SK-N-SH treated with all-trans-retinoic acid at 6 μM for 48 hours (cell line): ENCODE measurements around the gene SAAL1.
"Not testable (repeated sequence)": the region's sequence is repeated elsewhere in the genome, so short reads cannot be mapped to it uniquely, and the experiment has no call there.

Experiments
- ATAC-seq: fragments of 200-7000 bp; cut with Tn5 transposase; 3 replicates; pipeline ENCODE4 v1.9.1; 2020; ENCODE audit warnings: mild to moderate bottlenecking, moderate library complexity
- ARNTL ChIP-seq: fragments of 450-650 bp; formaldehyde crosslinking; IDR thresholded peaks from 2 replicates; pipeline ENCODE4 v1.5.0; 2020; ENCODE audit warnings: low read depth, mild to moderate bottlenecking, moderate library complexity, borderline replicate concordance
- ESRRG ChIP-seq: fragments of 250-450 bp; sonication (Bioruptor Pico); IDR thresholded peaks from 2 replicates; pipeline ENCODE4 v1.6.1; 2021; ENCODE audit warnings: mild to moderate bottlenecking
- GLIS3 ChIP-seq: fragments of 250-450 bp; sonication (Bioruptor Pico); IDR thresholded peaks from 2 replicates; pipeline ENCODE4 v1.5.0; 2020; ENCODE audit warnings: mild to moderate bottlenecking, moderate library complexity
- OSR1 ChIP-seq: fragments of 250-450 bp; sonication (Bioruptor Pico); IDR thresholded peaks from 2 replicates; pipeline ENCODE4 v1.8.0; 2022; ENCODE audit warnings: moderate library complexity, mild to moderate bottlenecking, inconsistent platforms
- PATZ1 ChIP-seq: fragments of 250-450 bp; sonication (Bioruptor Pico); IDR thresholded peaks from 2 replicates; pipeline ENCODE4 v1.8.0; 2020; ENCODE audit warnings: mild to moderate bottlenecking, moderate library complexity, borderline replicate concordance
- POU6F1 ChIP-seq: fragments of 250-450 bp; sonication (Bioruptor Pico); IDR thresholded peaks from 2 replicates; pipeline ENCODE4 v1.8.0; 2021; ENCODE audit warnings: low read depth, mild to moderate bottlenecking, moderate library complexity, borderline replicate concordance
- RARB ChIP-seq: fragments of 250-450 bp; sonication (Bioruptor Pico); IDR thresholded peaks from 2 replicates; pipeline ENCODE4 v1.8.0; 2021; ENCODE audit warnings: mild to moderate bottlenecking, moderate library complexity
- SNAI2 ChIP-seq: fragments of 250-450 bp; sonication (Bioruptor Pico); IDR thresholded peaks from 2 replicates; pipeline ENCODE4 v1.5.0; 2020; ENCODE audit warnings: mild to moderate bottlenecking, moderate library complexity
- TCF4 ChIP-seq: fragments of 250-450 bp; sonication (Bioruptor Pico); IDR thresholded peaks from 2 replicates; pipeline ENCODE4 v1.8.0; 2021; ENCODE audit warnings: mild to moderate bottlenecking, moderate library complexity, borderline replicate concordance
- TOX ChIP-seq: fragments of 250-450 bp; sonication (Bioruptor Pico); IDR thresholded peaks from 2 replicates; pipeline ENCODE4 v1.8.0; 2021; ENCODE audit warnings: mild to moderate bottlenecking, moderate library complexity, borderline replicate concordance
- ZC3H10 ChIP-seq: fragments of 250-450 bp; sonication (Bioruptor Pico); IDR thresholded peaks from 2 replicates; pipeline ENCODE4 v1.5.1; 2021; ENCODE audit warnings: mild to moderate bottlenecking, moderate library complexity
- ZFP3 ChIP-seq: fragments of 250-450 bp; sonication (Bioruptor Pico); IDR thresholded peaks from 2 replicates; pipeline ENCODE4 v1.5.0; 2020; ENCODE audit warnings: mild to moderate bottlenecking, moderate library complexity
- ZFP30 ChIP-seq: fragments of 450-650 bp; formaldehyde crosslinking; IDR thresholded peaks from 2 replicates; pipeline ENCODE4 v1.5.0; 2022; ENCODE audit warnings: mild to moderate bottlenecking, moderate library complexity
- ZNF565 ChIP-seq: fragments of 450-650 bp; formaldehyde crosslinking; conservative IDR thresholded peaks from 2 replicates; pipeline ENCODE4 v1.5.0; 2020; ENCODE audit warnings: low read depth, mild to moderate bottlenecking, moderate library complexity
- ZNF70 ChIP-seq: fragments of 450-650 bp; formaldehyde crosslinking; IDR thresholded peaks from 2 replicates; pipeline ENCODE4 v1.5.0; 2020; ENCODE audit warnings: mild to moderate bottlenecking, moderate library complexity
- ZNF8 ChIP-seq: fragments of 450-650 bp; formaldehyde crosslinking; IDR thresholded peaks from 2 replicates; pipeline ENCODE4 v1.5.0; 2020; ENCODE audit warnings: mild to moderate bottlenecking, moderate library complexity
- TF ChIP-seq, protein P1 (sequence below): fragments of 250-450 bp; sonication (Bioruptor Pico); IDR thresholded peaks from 2 replicates; pipeline ENCODE4 v1.5.1; 2021; ENCODE audit warnings: mild to moderate bottlenecking, moderate library complexity
- TF ChIP-seq, protein P2 (sequence below): fragments of 250-450 bp; sonication (Bioruptor Pico); IDR thresholded peaks from 2 replicates; pipeline ENCODE4 v1.5.0; 2020; ENCODE audit warnings: mild to moderate bottlenecking, moderate library complexity
- TF ChIP-seq, protein P3 (sequence below): fragments of 250-450 bp; sonication (Bioruptor Pico); IDR thresholded peaks from 2 replicates; pipeline ENCODE4 v1.5.1; 2020; ENCODE audit warnings: low read depth, mild to moderate bottlenecking, moderate library complexity

Gene SAAL1

DNA sequence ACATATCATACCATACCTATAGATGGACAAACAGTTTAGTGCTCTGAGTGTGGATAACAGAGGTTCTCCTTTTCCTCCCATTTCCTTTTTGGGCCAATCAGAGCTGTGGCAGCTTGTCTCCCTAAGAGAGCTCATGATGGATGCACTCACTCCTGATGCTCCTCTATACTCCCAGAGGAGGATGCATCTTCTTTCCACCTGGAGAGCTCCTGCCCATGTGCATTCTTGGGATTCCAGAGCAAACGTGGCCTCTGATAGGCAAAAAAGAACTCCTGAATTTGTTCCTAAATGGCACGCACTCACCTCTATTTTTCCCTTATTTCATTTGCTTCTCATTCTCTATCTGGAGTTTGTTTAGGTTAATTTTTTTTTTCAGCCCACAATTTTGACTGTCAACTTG, 29.4 kb upstream of the SAAL1 start:
- ATAC-seq: no peak
- TF ChIP-seq PATZ1 (no peak), ZNF8 (CRISPR knock-in tag) (no peak), POU6F1 (CRISPR knock-in tag) (no peak), TOX (CRISPR knock-in tag) (no peak), RARB (no peak), ZNF70 (CRISPR knock-in tag) (no peak), ARNTL (no peak), SNAI2 (CRISPR knock-in tag) (no peak), TCF4 (CRISPR knock-in tag) (no peak), OSR1 (CRISPR knock-in tag) (no peak), ZFP3 (CRISPR knock-in tag) (no peak), GLIS3 (no peak), ZFP30 (no peak)
- TF ChIP-seq, protein P1, sequence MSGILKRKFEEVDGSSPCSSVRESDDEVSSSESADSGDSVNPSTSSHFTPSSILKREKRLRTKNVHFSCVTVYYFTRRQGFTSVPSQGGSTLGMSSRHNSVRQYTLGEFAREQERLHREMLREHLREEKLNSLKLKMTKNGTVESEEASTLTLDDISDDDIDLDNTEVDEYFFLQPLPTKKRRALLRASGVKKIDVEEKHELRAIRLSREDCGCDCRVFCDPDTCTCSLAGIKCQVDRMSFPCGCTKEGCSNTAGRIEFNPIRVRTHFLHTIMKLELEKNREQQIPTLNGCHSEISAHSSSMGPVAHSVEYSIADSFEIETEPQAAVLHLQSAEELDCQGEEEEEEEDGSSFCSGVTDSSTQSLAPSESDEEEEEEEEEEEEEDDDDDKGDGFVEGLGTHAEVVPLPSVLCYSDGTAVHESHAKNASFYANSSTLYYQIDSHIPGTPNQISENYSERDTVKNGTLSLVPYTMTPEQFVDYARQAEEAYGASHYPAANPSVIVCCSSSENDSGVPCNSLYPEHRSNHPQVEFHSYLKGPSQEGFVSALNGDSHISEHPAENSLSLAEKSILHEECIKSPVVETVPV: no peak
- TF ChIP-seq, protein P2, sequence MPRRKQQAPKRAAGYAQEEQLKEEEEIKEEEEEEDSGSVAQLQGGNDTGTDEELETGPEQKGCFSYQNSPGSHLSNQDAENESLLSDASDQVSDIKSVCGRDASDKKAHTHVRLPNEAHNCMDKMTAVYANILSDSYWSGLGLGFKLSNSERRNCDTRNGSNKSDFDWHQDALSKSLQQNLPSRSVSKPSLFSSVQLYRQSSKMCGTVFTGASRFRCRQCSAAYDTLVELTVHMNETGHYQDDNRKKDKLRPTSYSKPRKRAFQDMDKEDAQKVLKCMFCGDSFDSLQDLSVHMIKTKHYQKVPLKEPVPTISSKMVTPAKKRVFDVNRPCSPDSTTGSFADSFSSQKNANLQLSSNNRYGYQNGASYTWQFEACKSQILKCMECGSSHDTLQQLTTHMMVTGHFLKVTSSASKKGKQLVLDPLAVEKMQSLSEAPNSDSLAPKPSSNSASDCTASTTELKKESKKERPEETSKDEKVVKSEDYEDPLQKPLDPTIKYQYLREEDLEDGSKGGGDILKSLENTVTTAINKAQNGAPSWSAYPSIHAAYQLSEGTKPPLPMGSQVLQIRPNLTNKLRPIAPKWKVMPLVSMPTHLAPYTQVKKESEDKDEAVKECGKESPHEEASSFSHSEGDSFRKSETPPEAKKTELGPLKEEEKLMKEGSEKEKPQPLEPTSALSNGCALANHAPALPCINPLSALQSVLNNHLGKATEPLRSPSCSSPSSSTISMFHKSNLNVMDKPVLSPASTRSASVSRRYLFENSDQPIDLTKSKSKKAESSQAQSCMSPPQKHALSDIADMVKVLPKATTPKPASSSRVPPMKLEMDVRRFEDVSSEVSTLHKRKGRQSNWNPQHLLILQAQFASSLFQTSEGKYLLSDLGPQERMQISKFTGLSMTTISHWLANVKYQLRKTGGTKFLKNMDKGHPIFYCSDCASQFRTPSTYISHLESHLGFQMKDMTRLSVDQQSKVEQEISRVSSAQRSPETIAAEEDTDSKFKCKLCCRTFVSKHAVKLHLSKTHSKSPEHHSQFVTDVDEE (CRISPR knock-in tag): no peak
- TF ChIP-seq, protein P3, sequence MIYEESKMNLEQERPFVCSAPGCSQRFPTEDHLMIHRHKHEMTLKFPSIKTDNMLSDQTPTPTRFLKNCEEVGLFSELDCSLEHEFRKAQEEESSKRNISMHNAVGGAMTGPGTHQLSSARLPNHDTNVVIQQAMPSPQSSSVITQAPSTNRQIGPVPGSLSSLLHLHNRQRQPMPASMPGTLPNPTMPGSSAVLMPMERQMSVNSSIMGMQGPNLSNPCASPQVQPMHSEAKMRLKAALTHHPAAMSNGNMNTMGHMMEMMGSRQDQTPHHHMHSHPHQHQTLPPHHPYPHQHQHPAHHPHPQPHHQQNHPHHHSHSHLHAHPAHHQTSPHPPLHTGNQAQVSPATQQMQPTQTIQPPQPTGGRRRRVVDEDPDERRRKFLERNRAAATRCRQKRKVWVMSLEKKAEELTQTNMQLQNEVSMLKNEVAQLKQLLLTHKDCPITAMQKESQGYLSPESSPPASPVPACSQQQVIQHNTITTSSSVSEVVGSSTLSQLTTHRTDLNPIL (CRISPR knock-in tag): no peak

GRCh38 chr11:18132341-18132740, 26.5 kb upstream of the SAAL1 start, which contains the start of gene MRGPRX3:
Gene MRGPRX3, plus strand, starts transcription at chr11:18132571. Its CDS starts 4,632 bp downstream, at chr11:18137203.
- TF ChIP-seq, protein P1: no peak
- no peak for TF ChIP-seq ZFP3 (CRISPR knock-in tag)
- no peak for TF ChIP-seq RARB
- TF ChIP-seq ZNF565 (CRISPR knock-in tag): no peak
- TF ChIP-seq, protein P3 (CRISPR knock-in tag): no peak
- TF ChIP-seq ESRRG: no peak
- no peak for TF ChIP-seq ZC3H10
- TF ChIP-seq TCF4 (CRISPR knock-in tag): no peak
- TF ChIP-seq SNAI2 (CRISPR knock-in tag): no peak
- TF ChIP-seq ZFP30: no peak
- TF ChIP-seq, all 23 proteins: peak for 0
- no peak for ATAC-seq

DNA sequence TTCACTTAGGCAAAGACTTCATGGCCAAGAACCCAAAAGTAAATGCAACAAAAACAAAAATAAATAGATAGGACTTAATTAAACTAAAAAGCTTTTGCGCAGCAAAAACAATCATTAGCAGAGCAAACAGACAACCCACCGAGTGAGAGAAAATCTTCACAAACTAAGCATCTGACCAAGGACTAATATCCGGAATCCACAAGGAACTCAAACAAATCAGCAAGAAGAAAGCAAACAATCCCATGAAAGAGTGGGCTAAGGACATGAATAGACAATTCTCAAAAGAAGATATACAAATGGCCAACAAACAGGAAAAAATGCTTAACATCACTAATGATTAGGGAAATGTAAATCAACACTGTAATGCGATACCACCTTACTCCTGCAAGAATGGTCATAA, 25.2 kb upstream of the SAAL1 start:
- not testable (repeated sequence) for ATAC-seq

DNA sequence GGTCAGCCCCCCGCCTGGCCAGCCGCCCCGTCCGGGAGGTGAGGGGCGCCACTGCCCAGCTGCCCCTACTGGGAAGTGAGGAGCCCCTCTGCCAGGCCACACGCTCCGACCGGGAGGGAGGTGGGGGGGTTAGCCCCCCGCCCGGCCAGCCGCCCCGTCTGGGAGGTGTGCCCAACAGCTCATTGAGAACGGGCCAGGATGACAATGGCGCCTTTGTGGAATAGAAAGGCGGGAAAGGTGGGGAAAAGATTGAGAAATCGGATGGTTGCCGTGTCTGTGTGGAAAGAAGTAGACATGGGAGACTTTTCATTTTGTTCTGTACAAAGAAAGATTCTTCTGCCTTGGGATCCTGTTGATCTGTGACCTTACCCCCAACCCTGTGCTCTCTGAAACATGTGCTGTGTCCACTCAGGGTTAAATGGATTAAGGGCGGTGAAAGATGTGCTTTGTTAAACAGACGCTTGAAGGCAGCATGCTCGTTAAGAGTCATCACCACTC, 15.5 kb upstream of the SAAL1 start:
- ATAC-seq: not testable (repeated sequence)
